ENCODE results near the gene GRAMD2A.

Gene GRAMD2A

GRCh38 chr15:72163719-72164118 lies 33.9 kb downstream of the GRAMD2A start:
- no peak for DNase-seq

GRCh38 chr15:72162569-72162968 lies 35.0 kb downstream of the GRAMD2A start:
- DNase-seq: no peak

GRCh38 chr15:72161361-72162132 lies 36.0 kb downstream of the GRAMD2A start:
- DNase-seq: no peak

DNA sequence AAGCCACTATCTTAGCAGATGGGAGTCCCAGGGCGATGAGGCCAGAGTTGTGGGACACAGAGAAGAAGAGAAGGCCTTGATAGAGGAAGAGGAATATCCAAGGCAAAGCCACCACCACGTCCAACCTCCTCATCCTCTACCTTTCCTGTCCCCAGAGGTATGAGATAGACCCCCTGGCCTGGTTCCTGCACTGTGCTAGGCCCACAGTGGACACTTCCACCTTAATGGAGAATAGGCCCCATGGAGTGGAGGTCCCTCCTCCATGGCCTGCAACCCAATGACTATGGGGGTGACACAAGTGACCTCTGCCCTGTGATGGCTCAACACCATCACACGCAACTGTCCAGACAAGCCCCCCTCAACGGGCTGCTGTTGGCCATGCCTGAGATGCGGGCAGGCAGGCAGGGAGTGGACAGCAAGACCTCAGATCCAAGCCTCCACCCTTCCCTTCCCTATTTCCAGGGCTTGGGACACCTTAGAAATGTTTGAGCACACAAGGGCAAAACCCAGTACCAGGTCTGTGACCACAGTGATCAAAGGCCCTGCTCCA lies 36.8 kb downstream of the GRAMD2A start:
- no peak for DNase-seq

DNA sequence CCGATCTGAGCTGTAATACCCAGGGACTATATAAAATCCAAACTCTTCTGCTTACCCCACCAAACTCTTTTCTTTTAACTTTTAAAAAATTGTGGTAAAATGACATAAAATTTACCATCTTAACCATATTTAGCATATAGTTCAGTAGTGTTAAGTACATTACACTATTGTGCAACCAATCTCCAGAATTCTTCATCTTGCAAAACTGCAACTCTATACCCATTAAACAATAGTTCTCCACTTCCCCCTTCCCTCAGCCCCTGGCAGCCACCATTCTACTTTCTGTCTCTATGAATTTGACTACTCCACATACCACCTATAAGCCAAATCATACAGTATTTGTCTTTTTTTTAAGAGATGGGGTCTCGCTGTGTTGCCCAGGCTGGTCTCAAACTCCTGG lies 40.7 kb downstream of the GRAMD2A start:
- no peak for DNase-seq

- DNase-seq: peak; percentile 74
Observed at GRCh38 chr15:72155635-72156616, 41.7 kb downstream of the GRAMD2A start.

DNA sequence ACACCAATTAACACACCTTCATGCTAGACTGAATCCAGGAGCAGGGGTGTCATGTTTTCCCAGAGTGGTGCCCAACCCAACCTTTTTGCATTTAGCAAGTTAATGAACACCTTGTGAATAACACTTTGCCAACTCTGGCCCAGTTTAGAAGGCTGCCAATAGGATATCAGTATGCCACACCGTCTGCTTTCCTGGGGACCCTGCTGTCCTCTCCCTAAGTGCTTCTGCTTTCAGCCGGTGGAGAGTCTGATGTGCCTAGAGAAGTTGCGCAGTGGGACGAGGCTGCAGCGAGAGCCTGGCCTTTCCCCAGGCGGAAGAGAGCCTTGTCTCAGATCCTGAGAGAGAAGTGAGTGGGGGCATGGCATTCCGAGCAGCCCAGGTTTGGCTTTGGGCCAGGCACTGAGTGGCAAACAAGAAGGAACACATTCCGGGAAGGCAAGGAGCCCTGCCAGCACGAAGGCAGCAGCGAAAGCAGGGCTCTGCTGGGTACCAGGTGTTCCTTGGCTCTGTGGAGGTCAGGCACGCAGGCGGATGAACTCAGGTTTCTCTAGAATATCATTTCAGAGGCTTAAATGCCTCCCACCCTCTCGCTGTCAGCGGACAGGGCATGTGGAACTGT lies 42.5 kb downstream of the GRAMD2A start:
- peak; percentile 33 for DNase-seq

DNA sequence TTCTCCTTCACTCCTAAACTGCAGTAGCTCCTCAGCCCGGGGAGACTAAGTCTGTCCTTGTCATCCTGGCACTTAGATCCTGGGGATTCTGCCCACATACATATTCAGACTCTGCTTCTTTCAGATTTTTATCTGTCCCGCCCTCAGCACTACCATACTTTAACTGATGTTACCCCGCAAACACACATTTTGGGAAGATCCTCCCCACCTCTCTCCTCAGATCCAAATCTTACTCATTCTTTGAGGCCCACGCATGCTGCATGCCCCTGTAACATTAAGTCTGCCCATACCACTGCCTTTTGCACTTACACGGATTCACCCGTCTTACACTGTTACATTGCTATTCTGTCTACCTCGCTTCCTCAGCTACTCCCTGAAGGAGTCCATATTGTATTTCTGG lies 43.3 kb downstream of the GRAMD2A start:
- no peak for DNase-seq

GRCh38 chr15:72153269-72154000 lies 44.2 kb downstream of the GRAMD2A start:
- no peak for DNase-seq

DNA sequence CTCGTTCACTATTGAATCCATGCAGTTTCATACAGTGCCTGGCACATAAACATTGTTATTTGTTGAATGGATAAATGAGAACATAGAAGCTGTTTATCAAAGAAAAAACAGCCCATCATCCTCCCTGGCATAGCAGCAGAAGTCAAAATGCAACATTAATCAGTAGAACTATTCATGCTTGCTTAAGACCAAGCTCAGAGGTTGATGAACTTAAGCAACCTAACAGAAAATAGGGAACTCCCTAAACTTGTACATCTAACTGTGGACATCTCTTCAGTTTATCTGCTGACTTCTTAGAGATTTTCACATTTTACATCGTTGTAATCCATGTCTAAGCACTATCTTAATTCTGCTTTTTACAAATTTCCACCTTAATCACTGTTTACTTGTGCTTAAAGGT lies 50.2 kb downstream of the GRAMD2A start:
- no peak for DNase-seq

GRCh38 chr15:72146934-72147333 lies 50.7 kb downstream of the GRAMD2A start:
- no peak for DNase-seq

DNA sequence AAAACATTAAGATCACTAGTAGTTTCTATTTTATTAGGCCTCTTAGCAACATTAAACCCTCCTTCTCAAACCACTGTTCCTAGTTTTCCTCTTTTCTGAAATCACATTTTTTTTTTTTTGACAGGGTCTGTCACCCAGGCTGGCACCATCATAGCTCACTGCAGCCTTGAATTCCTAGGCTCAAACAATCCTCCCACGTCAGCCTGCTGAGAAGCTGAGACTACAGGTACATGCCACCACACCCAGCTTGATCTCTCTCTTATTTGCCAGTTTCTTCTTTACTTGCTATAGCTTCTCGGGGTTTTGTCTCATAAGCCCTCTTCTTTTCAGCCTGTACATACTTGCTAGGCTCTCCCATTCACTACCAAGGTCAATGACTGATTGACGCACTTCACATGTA lies 51.4 kb downstream of the GRAMD2A start:
- DNase-seq: no peak

DNA sequence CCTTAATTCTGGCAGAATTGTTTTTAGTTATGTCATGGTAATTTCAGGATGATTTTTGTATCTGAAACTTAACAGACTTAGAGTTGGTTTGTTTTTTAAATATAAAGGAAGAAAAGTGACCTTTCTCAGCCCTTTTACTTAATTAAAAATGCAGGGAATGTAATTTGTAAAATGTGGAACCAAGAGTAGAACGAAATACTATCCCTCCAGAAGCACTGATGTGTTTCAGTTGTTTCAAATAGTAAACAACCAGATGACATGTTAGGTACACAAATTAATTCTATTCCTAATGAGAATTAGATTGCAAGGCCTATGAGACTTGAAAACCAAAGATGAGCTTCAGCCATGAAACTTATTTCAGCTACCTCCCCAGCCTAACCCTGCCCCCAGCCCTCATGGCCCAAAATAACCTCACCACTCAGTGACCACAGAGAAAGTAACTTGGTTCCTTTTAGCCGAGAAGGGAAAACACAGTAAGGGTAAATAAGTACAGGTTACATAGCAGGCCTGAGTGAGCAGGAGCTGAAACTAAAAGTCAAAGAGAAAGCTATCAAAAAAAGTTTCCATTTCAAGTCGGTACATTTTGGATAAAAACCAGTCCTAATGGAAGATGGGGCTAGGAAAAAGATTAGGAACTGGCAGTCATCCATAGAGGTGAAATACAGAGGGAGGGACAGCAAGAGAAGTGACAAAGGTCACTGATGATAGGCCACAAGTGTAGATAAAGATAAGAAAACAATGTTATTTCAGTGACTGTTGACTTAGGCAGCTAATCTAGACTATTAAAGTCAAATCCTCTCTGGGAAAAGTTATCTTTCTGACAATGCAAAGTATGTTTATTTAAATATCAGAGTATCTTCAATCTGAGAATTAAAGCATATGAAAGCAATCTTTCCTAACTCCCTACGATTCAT lies 56.2 kb downstream of the GRAMD2A start:
- no peak for DNase-seq

DNA sequence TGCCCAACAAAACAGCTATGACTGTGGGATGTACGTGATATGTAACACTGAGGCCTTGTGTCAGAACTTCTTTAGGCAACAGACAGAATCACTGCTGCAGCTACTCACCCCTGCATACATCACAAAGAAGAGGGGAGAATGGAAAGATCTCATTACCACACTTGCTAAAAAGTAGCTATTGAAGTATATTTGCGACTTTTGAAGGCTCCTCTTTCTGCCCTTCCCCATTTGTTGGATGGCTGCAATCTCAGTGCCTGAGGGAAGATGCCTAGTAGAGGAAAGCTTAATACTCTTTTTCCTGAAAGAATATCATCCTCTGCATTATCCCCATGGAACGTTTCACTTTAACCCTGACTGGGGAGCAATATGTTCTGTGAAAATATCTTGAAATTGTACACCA lies 57.5 kb downstream of the GRAMD2A start:
- no peak for DNase-seq

DNA sequence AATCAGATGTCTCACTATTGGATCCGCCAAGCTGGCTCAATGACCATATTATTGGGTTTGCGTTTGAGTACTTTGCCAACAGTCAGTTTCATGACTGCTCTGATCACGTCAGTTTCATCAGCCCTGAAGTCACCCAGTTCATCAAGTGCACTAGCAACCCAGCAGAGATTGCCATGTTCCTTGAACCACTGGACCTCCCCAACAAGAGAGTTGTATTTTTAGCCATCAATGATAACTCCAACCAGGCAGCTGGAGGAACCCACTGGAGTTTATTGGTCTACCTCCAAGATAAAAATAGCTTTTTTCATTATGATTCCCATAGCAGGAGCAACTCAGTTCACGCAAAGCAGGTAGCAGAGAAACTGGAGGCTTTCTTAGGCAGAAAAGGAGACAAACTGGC lies 57.9 kb downstream of the GRAMD2A start:
- no peak for DNase-seq

DNA sequence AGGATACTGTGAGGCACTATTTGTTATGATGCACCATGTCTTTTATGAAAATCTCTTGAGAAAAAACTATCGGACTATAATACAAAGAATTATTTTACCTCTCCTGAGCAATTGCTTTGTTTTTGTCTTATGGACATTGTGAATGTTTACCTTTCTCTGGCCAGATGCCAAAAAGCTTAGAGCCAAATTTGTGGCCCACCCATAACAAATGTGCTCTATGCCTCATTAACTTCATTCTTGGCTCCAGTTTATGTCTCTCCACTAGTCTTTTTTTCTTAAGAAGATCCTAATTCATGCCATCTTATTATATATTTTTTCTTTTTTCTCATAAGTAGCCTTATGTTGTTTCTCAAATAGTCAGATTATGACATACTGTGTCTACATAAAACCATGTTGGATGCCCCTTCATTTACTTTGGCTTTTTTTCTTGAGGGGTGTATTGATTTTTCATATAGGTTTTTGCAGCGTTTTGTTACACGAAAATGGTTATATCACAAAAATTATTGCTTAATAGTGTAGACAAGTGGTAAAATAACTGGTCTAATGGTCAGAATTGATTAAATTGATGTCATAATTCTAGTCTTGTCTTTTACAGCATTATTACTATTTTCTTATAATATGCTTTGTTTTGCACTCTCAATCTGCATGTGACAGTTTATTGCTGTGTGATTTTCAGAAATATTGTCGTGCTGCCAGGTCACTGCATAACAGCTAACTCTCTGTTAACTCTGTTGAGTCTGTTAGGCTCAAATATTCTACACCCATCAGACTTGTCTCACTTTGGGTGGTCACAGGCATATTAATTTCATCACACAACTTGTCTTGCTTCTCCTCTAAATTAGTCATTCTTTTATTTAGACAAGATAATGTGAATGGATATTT lies 61.2 kb downstream of the GRAMD2A start:
- DNase-seq: no peak

DNA sequence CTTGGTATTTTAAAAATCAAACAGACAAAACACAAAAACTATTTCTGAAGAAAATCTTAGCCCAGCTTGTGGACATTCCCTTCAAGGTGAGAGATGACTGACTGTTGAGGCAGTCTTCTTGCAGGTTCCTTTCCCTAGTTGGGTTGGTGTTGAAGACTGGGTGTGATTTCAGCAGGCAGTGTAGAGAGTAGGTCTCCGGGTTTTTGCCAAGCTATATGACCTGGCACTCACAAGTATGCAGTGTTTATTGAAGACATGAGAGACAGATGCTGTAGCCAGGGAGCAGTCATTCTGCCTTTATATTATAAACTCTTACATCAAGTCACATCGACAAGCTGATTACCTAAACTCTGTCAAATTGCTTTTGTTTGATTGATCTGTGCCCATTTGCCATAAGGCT lies 61.9 kb downstream of the GRAMD2A start:
- no peak for DNase-seq

- no peak for DNase-seq
Observed at GRCh38 chr15:72133211-72133610, 64.4 kb downstream of the GRAMD2A start.

DNA sequence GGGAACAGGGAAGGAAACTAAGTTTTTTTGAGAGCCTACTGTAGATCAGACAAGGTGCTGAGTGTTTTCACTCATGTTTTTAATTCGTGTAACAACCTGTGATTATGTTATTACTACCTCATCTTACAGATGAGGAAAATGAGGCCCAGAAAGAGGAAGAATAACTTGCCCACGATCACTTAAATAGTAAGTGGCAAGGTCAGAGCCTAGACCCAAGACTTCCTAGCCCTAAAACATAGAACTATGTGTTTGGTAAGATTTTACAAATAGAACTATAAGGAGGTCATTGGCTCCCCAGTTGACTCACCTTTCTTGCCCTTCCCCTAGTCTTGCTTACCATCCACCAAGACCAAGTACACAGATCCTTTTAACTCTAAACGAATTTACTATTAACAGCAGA lies 65.7 kb downstream of the GRAMD2A start:
- no peak for DNase-seq

DNA sequence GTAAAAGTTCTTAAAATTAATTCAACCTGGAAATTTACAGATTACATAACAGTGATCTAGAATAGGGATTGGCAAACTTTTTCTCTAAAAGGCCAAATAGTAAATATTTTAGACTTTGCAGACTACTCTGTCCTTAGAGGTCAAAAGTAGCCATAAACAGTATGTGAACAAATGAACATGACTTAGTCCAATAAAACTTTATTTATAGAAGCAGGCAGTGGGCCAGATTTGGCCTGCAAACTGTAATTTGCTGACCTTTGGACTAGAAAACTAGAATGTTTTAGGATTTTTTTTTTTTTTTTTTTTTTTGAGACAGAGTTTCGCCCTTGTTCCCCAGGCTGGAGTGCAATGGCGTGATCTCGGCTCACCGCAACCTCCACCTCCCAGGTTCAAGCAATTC lies 67.3 kb downstream of the GRAMD2A start:
- DNase-seq: no peak
